LNCaP clone FGC (cell line): ENCODE results near the gene TBC1D16.

Source experiments
- DNase-seq: peaks from one replicate; pipeline ENCODE4 v3.0.0-alpha.2; 2011; ENCODE audit warnings: low read depth
- H3K4me3 ChIP-seq: 2 replicates; pipeline ENCODE4 v1.5.1; 2011; ENCODE audit warnings: mild to moderate bottlenecking, low read depth, low read length, control low read depth
- TF ChIP-seq, protein P1 (sequence below): IDR thresholded peaks from 2 replicates; pipeline ENCODE4 v1.5.1; 2012; ENCODE audit warnings: mild to moderate bottlenecking; ENCODE audit not compliant: control insufficient read depth, insufficient read depth; ENCODE audit errors: extremely low read depth

The TBC1D16 gene

GRCh38 chr17:79883202-79883601 lies 152.5 kb downstream of the TBC1D16 start:
- TF ChIP-seq, protein P1, sequence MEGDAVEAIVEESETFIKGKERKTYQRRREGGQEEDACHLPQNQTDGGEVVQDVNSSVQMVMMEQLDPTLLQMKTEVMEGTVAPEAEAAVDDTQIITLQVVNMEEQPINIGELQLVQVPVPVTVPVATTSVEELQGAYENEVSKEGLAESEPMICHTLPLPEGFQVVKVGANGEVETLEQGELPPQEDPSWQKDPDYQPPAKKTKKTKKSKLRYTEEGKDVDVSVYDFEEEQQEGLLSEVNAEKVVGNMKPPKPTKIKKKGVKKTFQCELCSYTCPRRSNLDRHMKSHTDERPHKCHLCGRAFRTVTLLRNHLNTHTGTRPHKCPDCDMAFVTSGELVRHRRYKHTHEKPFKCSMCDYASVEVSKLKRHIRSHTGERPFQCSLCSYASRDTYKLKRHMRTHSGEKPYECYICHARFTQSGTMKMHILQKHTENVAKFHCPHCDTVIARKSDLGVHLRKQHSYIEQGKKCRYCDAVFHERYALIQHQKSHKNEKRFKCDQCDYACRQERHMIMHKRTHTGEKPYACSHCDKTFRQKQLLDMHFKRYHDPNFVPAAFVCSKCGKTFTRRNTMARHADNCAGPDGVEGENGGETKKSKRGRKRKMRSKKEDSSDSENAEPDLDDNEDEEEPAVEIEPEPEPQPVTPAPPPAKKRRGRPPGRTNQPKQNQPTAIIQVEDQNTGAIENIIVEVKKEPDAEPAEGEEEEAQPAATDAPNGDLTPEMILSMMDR, result no peak
- no peak overlapping the region for H3K4me3 ChIP-seq
- DNase-seq, result no peak
